NT2/D1 (cell line): Measurements from ENCODE around the gene WDR88.

ENCODE experiments used
- DNase-seq: peaks from one replicate; pipeline ENCODE4 v3.0.0-alpha.2; 2011; ENCODE audit warnings: low read depth, low spot score
- H3K27me3 ChIP-seq: 2 replicates; pipeline ENCODE4 v1.6.0; 2011; ENCODE audit warnings: mild to moderate bottlenecking; ENCODE audit not compliant: insufficient read length, insufficient read depth
- H3K36me3 ChIP-seq: 2 replicates; pipeline ENCODE4 v1.6.1; 2011; ENCODE audit warnings: mild to moderate bottlenecking, low read length, mixed read lengths; ENCODE audit not compliant: insufficient read depth, insufficient read length
- H3K4me1 ChIP-seq: 2 replicates; pipeline ENCODE4 v1.5.1; 2011; ENCODE audit not compliant: insufficient read depth, insufficient read length
- H3K4me3 ChIP-seq: 2 replicates; pipeline ENCODE4 v1.5.1; 2011; ENCODE audit warnings: low read depth; ENCODE audit not compliant: insufficient read length
- H3K9ac ChIP-seq: 2 replicates; pipeline ENCODE4 v1.6.0; 2011; ENCODE audit warnings: low read depth; ENCODE audit not compliant: insufficient read length
- H3K9me3 ChIP-seq: 2 replicates; pipeline ENCODE4 v1.5.1; 2011; ENCODE audit warnings: mild to moderate bottlenecking, low read length; ENCODE audit not compliant: insufficient read depth
- SUZ12 ChIP-seq: IDR thresholded peaks from 2 replicates; pipeline ENCODE4 v1.6.1; 2011; ENCODE audit not compliant: insufficient read length, insufficient read depth; ENCODE audit errors: extremely low read depth
- YY1 ChIP-seq: IDR thresholded peaks from 2 replicates; pipeline ENCODE4 v1.6.1; 2011; ENCODE audit not compliant: insufficient read length, insufficient read depth
- ZNF274 ChIP-seq: IDR thresholded peaks from 2 replicates; pipeline ENCODE4 v1.6.1; 2011; ENCODE audit warnings: mild to moderate bottlenecking, low read depth, low read length

The WDR88 gene

GRCh38 chr19:33199441-33200265 lies 67.7 kb downstream of the WDR88 start:
- Histone ChIP-seq H3K36me3 (peaks cover 45% of the 10 kb centered on the region), H3K27me3 (peaks cover 8% of the 10 kb centered on the region), H3K4me1 (no peaks in the 10 kb centered on the region), H3K4me3 (no peak overlapping the region), H3K9ac (no peak overlapping the region), H3K9me3 (no peaks in the 10 kb centered on the region)
- no peak for TF ChIP-seq SUZ12
- TF ChIP-seq YY1 = no peak
- TF ChIP-seq ZNF274 = no peak
- DNase-seq = no peak

DNA sequence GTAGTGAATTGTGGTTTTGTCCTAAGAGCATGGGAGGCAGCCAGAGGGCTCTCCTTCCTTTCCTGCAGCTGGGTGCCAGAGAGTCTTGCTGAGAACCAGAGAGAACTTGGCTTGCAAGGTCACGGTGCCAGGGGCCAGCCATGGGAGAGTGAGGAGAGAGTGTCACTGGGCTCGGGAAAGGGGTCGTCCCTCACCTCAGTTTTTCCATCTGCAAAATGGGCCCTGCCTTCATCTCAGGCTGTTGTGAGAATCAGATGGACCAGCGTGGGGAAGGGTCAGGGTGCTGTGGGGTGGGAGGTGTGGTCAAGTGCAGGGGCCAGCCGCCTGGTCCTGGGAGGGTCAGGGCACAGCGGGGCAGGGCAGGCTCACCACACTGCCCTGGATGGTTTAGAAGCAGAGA lies 69.6 kb downstream of the WDR88 start:
- H3K9ac ChIP-seq = no peak overlapping the region
- H3K27me3 ChIP-seq = no peaks in the 10 kb centered on the region
- no peak for DNase-seq
- H3K9me3 ChIP-seq = no peaks in the 10 kb centered on the region
- H3K4me1 ChIP-seq = no peaks in the 10 kb centered on the region
- no peak overlapping the region for H3K4me3 ChIP-seq
- peaks cover 58% of the 10 kb centered on the region for H3K36me3 ChIP-seq
- TF ChIP-seq SUZ12 = no peak
- TF ChIP-seq YY1 = no peak
- no peak for TF ChIP-seq ZNF274

DNA sequence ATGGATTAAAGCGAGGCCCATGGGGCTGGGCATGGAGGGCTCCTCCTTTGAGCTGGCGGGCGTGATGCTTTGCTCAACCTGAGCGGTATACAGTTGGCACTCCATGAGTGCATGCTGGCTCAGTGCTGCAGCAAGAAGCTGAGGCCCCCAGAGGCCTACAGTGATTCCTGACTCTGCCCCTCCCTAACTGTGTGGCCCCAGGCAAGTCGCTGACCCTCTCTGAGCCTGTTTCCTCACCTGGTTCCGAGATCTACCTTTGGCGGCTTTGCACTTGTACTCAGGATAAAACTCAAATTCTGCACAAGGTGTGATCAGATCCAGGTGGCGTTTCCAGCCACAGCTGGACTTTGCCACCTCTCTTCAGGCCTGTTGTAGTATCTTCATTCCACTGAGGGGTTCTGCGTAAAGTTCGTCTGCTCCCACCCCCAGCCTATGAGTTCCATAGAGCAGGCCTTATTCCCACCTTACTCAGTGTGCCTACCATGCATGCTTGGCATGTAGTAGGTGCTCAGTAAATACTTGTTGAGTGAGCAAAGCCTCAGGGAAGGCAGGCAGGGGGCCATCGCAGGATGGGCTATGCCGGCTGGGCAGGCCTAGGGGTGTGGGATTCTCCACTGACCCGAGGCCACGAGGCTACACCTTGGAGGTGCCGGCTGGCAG lies 70.1 kb downstream of the WDR88 start:
- peaks cover 56% of the 10 kb centered on the region for H3K36me3 ChIP-seq
- H3K9me3 ChIP-seq = no peaks in the 10 kb centered on the region
- H3K4me3 ChIP-seq = no peak overlapping the region
- H3K9ac ChIP-seq = no peak overlapping the region
- H3K4me1 ChIP-seq = no peaks in the 10 kb centered on the region
- H3K27me3 ChIP-seq = no peaks in the 10 kb centered on the region
- TF ChIP-seq YY1 (no peak), ZNF274 (no peak), SUZ12 (no peak)
- DNase-seq = no peak

DNA sequence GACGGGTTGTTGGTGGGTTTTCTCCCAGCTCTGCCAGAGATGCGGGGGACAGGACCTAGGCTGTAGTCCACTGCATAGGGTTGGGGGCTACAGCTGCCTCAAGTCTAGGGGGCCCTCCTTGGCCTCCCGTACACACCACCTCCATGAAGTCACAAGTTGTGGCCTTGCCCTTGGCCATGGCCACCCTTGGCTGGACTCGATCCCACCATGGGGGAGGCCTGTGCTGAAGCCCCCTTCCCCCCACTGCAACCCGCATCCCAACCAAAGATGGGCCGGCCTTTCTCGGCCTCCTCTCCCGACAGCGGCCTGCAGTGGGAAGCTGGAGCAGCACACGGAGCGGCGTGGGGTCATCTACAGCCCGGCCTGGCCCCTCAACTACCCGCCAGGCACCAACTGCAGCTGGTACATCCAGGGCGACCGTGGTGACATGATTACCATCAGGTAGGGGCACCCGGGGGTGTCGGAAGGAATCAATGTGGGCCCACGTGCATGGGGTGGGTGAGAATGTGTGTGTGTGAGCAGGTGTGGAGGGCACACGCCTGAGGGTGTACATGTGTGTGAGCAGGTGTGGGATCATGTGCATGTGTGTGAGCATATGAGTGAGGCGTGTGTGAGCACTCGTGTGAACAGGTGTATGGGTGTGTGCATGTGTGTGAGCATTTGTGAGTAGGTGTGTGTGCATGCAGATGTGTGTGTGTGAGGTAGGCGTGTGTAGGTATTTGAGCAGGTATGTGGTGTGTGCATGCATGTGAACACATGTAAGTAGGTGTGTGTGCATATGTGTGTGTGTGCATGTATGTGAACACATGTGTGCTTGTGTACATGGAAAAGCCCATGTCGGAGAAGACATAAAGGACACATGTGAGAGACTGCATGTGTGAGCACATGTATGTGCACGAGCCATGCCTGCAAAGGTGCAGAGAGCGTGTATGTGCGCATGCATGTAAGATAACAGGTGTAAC lies 70.9 kb downstream of the WDR88 start:
- H3K36me3 ChIP-seq = peaks cover 50% of the 10 kb centered on the region
- no peaks in the 10 kb centered on the region for H3K4me1 ChIP-seq
- no peak overlapping the region for H3K4me3 ChIP-seq
- no peak for TF ChIP-seq ZNF274
- TF ChIP-seq SUZ12 = no peak
- no peak for TF ChIP-seq YY1
- DNase-seq = no peak
- H3K9me3 ChIP-seq = no peaks in the 10 kb centered on the region
- no peak overlapping the region for H3K9ac ChIP-seq
- H3K27me3 ChIP-seq = no peaks in the 10 kb centered on the region

- Histone ChIP-seq H3K4me1 (no peaks in the 10 kb centered on the region), H3K9me3 (no peaks in the 10 kb centered on the region), H3K9ac (no peak overlapping the region), H3K27me3 (no peaks in the 10 kb centered on the region), H3K4me3 (no peak overlapping the region), H3K36me3 (peaks cover 48% of the 10 kb centered on the region)
- no peak for DNase-seq
- TF ChIP-seq YY1 (no peak), ZNF274 (no peak), SUZ12 (no peak)
These were observed 71.6 kb downstream of the WDR88 start for GRCh38 chr19:33203529-33203928.

DNA sequence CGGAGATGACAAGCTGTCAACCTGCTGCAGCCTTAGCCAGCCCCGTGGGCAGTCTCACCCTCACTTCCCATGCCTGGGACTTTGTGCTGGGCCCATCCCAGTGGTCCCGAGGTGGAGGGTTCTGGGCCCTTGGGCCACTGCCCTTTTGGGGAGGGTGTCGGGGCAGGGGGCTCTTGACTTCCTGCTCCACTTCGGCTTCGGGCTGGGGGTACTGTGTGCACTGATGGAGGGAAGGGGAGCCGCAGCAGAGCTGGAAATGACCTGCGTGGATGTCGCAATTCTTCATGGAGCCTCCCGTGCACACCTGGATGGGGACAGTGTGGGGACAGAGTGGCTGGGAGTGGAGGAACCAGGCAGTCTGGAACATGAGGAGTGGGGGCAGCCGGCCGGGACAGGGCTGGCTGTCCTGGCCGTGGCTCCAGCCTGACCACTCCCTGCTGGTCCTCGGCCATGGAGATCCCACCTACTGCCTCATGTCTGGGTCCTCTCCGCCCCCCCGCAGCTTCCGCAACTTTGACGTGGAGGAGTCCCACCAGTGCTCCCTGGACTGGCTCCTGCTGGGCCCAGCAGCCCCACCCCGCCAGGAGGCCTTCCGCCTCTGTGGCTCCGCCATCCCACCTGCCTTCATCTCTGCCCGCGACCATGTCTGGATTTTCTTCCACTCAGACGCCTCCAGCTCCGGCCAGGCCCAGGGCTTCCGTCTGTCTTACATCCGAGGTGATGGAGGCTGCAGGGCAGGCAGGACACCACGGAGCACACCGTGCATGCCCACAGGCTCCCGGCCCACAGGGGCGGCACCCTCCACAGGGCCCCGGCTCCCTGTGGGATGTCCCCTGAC lies 72.4 kb downstream of the WDR88 start:
- Histone ChIP-seq H3K27me3 (no peaks in the 10 kb centered on the region), H3K9me3 (no peaks in the 10 kb centered on the region), H3K36me3 (peaks cover 45% of the 10 kb centered on the region), H3K4me3 (no peak overlapping the region), H3K4me1 (no peaks in the 10 kb centered on the region), H3K9ac (no peak overlapping the region)
- no peak for DNase-seq
- no peak for TF ChIP-seq ZNF274
- no peak for TF ChIP-seq YY1
- TF ChIP-seq SUZ12 = no peak
